ENCODE data around the gene CEP85. TPM values are rescaled to one million over a fixed set of nuclear protein-coding genes. Genes with fewer than 3 reads are reported as not detected.

The CEP85 gene
- total and polyA plus RNA-seq, 9 of the 15 experiments (the other 6 are each of a cell fraction or from before 2014, with no cell fraction given) = 42.1 to 140 (median 92.6) TPM

- TF ChIP-seq TGIF2 (CRISPR knock-in tag; IDR thresholded peaks at IDR 0.05) = no peak
- TF ChIP-seq, protein P1, sequence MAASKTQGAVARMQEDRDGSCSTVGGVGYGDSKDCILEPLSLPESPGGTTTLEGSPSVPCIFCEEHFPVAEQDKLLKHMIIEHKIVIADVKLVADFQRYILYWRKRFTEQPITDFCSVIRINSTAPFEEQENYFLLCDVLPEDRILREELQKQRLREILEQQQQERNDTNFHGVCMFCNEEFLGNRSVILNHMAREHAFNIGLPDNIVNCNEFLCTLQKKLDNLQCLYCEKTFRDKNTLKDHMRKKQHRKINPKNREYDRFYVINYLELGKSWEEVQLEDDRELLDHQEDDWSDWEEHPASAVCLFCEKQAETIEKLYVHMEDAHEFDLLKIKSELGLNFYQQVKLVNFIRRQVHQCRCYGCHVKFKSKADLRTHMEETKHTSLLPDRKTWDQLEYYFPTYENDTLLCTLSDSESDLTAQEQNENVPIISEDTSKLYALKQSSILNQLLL (CRISPR knock-in tag; IDR thresholded peaks at IDR 0.05; ENCODE audit: borderline replicate concordance) = no peak
- no peak for TF ChIP-seq PPARD (CRISPR knock-in tag; IDR thresholded peaks at IDR 0.05)
- TF ChIP-seq MIER1 (IDR thresholded peaks at IDR 0.05; ENCODE audit: low read depth) = no peak
- TF ChIP-seq ZMIZ1 (IDR thresholded peaks at IDR 0.05; ENCODE audit: low read depth in 2 of 2, low read length in 2 of 2) = no peak
- no peak for TF ChIP-seq TRIM25 (IDR thresholded peaks at IDR 0.05; ENCODE audit: borderline replicate concordance)
- no peak for TF ChIP-seq FOXO4 (CRISPR knock-in tag; IDR thresholded peaks at IDR 0.05)
- peak; percentile 53; the same call in 1 of the 2 replicates for TF ChIP-seq DMBX1 (CRISPR knock-in tag; IDR thresholded peaks at IDR 0.05; ENCODE audit: borderline replicate concordance)
- TF ChIP-seq SMC3 (conservative IDR thresholded peaks at IDR 0.05; ENCODE audit: insufficient read depth, low read depth, low read length) = 0 out of 2 replicates have a peak, but pooled peaks have one; percentile 1
- no peak for TF ChIP-seq KLF10 (CRISPR knock-in tag; IDR thresholded peaks at IDR 0.05)
These were observed 54.4 kb downstream of the CEP85 start (continued) for GRCh38 chr1:26288311-26288941.

Measured in K562 (cell line).